Nephron progenitor cell (in vitro differentiated cells): Measurements from ENCODE around the gene FAM83E.

Experiments
- DNase-seq: peaks from one replicate; pipeline ENCODE4 v3.0.0; 2021
- H3K27ac Mint-ChIP-seq: 2 replicates; pipeline ENCODE4 v1.8.0; 2021; ENCODE audit warnings: mild to moderate bottlenecking, moderate library complexity, mixed read lengths
- H3K27me3 Mint-ChIP-seq: 2 replicates; pipeline ENCODE4 v1.8.0; 2021; ENCODE audit warnings: mild to moderate bottlenecking, low read depth, mixed read lengths; ENCODE audit not compliant: poor library complexity
- H3K36me3 Mint-ChIP-seq: 2 replicates; pipeline ENCODE4 v1.8.0; 2021; ENCODE audit warnings: low read depth, mixed read lengths
- H3K4me1 Mint-ChIP-seq: 2 replicates; pipeline ENCODE4 v1.8.0; 2021; ENCODE audit warnings: mixed read lengths
- H3K4me3 Mint-ChIP-seq: 2 replicates; pipeline ENCODE4 v1.8.0; 2021; ENCODE audit warnings: mild to moderate bottlenecking, moderate library complexity, mixed read lengths
- H3K9me3 Mint-ChIP-seq: 2 replicates; pipeline ENCODE4 v1.8.0; 2021; ENCODE audit warnings: mild to moderate bottlenecking, moderate library complexity, mixed read lengths
- TF ChIP-seq, protein P1 (sequence below): fragments of 200-600 bp; sonication (generic); IDR thresholded peaks from 2 replicates; pipeline ENCODE4 v1.5.0; 2021; ENCODE audit warnings: antibody characterized with exemption

FAM83E gene

GRCh38 chr19:48573163-48573505, 41.7 kb downstream of the FAM83E start:
- Mint-ChIP-seq H3K27ac (peak overlapping the region; percentile 69), H3K36me3 (no peaks in the 10 kb centered on the region), H3K9me3 (no peaks in the 10 kb centered on the region), H3K27me3 (peaks cover 14% of the 10 kb centered on the region), H3K4me1 (peaks cover 53% of the 10 kb centered on the region), H3K4me3 (no peak overlapping the region)
- TF ChIP-seq, protein P1, sequence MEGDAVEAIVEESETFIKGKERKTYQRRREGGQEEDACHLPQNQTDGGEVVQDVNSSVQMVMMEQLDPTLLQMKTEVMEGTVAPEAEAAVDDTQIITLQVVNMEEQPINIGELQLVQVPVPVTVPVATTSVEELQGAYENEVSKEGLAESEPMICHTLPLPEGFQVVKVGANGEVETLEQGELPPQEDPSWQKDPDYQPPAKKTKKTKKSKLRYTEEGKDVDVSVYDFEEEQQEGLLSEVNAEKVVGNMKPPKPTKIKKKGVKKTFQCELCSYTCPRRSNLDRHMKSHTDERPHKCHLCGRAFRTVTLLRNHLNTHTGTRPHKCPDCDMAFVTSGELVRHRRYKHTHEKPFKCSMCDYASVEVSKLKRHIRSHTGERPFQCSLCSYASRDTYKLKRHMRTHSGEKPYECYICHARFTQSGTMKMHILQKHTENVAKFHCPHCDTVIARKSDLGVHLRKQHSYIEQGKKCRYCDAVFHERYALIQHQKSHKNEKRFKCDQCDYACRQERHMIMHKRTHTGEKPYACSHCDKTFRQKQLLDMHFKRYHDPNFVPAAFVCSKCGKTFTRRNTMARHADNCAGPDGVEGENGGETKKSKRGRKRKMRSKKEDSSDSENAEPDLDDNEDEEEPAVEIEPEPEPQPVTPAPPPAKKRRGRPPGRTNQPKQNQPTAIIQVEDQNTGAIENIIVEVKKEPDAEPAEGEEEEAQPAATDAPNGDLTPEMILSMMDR, result no peak
- DNase-seq, result no peak

DNA sequence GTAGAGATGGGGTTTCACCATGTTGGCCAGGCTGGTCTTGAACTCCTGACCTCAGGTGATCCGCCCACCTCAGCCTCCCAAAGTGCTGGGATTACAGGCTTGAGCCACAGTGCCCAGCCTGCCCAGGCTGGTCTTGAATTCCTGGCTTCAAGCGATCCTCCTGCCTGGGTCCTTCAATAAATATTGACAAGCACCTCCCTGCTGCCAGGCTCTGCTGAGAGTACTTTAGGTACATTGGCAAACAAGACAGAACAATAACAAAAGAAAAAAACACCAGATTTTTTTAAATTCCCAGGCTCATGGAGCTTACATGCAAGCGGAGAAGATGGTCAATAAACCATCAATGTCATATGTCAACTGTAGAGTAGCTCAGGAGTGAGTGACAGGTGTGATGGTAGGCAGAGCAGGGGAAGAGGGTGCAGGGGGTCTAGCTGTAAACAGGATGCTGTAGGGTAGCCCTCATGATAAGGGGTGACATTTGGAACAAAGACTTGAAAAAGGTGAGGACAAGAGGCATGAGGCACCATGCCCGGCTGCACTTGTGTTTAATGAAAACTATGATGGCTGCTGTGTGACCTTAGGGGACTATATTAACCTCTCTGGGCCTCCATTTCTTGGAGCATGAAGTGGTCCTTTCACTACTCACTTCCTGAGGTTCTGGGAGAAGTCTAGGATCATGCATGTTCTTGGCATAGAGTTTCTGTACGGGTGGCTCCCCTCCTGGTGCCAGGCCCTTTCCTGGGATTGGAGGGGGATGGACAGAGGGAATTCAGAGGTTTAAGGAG, 43.3 kb downstream of the FAM83E start:
- H3K36me3 Mint-ChIP-seq, result no peaks in the 10 kb centered on the region
- H3K27ac Mint-ChIP-seq, result no peak overlapping the region
- TF ChIP-seq, protein P1, result no peak
- H3K4me1 Mint-ChIP-seq, result peaks cover 67% of the 10 kb centered on the region
- no peak overlapping the region for H3K4me3 Mint-ChIP-seq
- H3K27me3 Mint-ChIP-seq, result peaks cover 20% of the 10 kb centered on the region
- no peak for DNase-seq
- no peaks in the 10 kb centered on the region for H3K9me3 Mint-ChIP-seq

DNA sequence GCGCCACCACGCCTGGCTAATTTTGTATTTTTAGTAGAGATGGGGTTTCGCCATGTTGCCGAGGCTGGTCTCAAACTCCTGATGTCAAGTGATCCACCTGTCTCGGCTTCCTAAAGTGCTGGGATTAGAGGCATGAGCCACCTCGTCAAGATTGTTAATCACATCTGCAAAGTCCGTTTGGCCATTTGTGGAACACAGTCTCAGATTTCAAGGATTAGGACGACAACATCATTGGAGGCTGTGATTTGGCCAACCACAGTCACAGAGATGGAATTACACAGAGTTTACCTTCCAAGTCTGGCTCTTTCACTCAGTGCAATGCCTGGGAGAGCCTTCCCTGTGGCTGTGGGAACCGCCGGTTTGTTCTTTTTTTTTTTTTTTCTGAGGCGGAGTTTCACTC, 45.1 kb downstream of the FAM83E start:
- TF ChIP-seq, protein P1, result no peak
- Mint-ChIP-seq H3K36me3 (no peaks in the 10 kb centered on the region), H3K4me1 (peaks cover 72% of the 10 kb centered on the region), H3K9me3 (no peaks in the 10 kb centered on the region), H3K27ac (peak overlapping the region; percentile 54), H3K4me3 (no peak overlapping the region), H3K27me3 (peaks cover 24% of the 10 kb centered on the region)
- DNase-seq, result no peak

DNA sequence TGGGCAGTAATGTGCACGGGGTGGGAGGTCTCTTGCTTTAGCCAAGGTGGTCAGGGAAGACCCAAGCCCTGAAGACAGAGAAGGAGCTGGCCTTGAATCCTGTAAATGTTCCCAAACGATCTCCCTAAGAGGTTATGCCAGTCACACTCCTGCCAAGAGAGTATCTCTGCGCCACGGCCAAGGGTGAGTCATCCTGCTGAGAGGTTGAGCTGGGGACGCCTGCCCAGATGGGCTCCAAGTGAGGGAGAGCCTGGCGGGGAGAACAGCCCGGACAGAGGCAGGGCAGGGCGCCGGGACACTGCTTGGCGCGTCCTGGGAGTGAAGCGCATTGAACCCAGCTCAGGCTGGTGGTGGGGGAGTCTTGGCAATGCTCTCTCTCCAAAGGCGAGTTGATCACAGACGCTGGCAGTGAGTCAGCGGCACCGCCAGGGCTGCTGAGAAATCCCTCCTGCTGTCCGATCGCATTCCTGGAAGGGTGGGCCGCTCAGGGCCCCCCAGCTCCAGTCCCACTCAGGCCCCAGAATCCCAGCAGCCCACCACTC, 46.5 kb downstream of the FAM83E start:
- H3K36me3 Mint-ChIP-seq, result no peaks in the 10 kb centered on the region
- TF ChIP-seq, protein P1, result no peak
- no peaks in the 10 kb centered on the region for H3K9me3 Mint-ChIP-seq
- H3K4me1 Mint-ChIP-seq, result peaks cover 63% of the 10 kb centered on the region
- H3K27ac Mint-ChIP-seq, result no peak overlapping the region
- DNase-seq, result peak; percentile 39
- peak overlapping the region; percentile 69 for H3K4me3 Mint-ChIP-seq
- peaks cover 21% of the 10 kb centered on the region for H3K27me3 Mint-ChIP-seq

GRCh38 chr19:48565090-48565489, 49.8 kb downstream of the FAM83E start:
- no peak overlapping the region for H3K4me3 Mint-ChIP-seq
- H3K9me3 Mint-ChIP-seq, result no peaks in the 10 kb centered on the region
- H3K27ac Mint-ChIP-seq, result no peak overlapping the region

More at GRCh38 chr19:48565090-48565489, 49.8 kb downstream of the FAM83E start:
- TF ChIP-seq, protein P1, result no peak
- H3K4me1 Mint-ChIP-seq, result peaks cover 39% of the 10 kb centered on the region
- H3K27me3 Mint-ChIP-seq, result peaks cover 17% of the 10 kb centered on the region
- DNase-seq, result no peak
- H3K36me3 Mint-ChIP-seq, result no peaks in the 10 kb centered on the region
